Measurements from ENCODE around the gene ELL2. TPM values are rescaled to one million over a fixed set of nuclear protein-coding genes. Genes with fewer than 3 reads are reported as not detected.

ELL2 gene
- polyA plus RNA-seq, 1 experiment: 58.9 TPM

DNA sequence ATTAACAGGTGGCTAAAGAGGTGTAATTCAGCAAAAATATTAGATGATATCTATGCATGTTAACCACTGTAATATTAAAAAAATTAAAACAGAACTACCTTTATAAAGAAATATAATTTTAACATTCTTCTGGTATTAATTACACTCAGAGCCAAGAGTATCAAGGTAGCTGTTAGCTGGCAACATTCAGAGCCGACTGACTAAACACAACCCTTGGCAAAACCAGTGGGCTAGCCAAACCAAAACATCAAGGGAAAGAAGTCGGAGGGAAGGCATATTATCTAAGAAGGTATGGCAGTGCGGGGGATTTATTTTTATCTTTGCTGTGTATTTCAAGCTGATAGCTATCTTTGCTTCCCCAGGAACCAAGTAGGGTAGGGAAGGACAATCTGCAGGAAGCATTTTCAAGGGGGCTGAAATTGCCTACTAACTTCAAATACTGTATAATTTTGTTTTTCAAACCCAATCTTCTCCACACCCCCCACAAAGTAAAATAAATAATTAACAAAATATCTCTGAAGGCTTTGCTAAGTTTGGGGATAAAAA, 24.0 kb downstream of the ELL2 start:
- CTCF ChIA-PET: interaction anchor here (0.6 kb wide), 1 partner anchor 11 kb away, joined by 3 read pairs; no protein-coding TSS in a partner anchor
- TF ChIP-seq CTCF (IDR thresholded peaks at IDR 0.05; ENCODE audit: insufficient read depth, low read depth, low read length): no peak
- H3K4me3 ChIP-seq (ENCODE audit: low read depth, low read length): no peak overlapping the region
- H3K27me3 ChIP-seq (ENCODE audit: control insufficient read depth, insufficient read depth, low read length): no peaks in the 10 kb centered on the region
- POLR2A ChIA-PET: no interaction called here
- H3K36me3 ChIP-seq (ENCODE audit: control insufficient read depth, insufficient read depth, low read length): peaks cover 5% of the 10 kb centered on the region
- DNase-seq (ENCODE audit: low read depth): no peak

GRCh38 chr5:95936812-95937397, 24.7 kb downstream of the ELL2 start:
- ChIA-PET POLR2A (interaction anchor here (0.6 to 0.7 kb wide), 2 partner anchors 56 to 901 kb away, joined by 3 to 5 read pairs; no protein-coding TSS in a partner anchor), CTCF (interaction anchor here (0.5 to 1.6 kb wide), 4 partner anchors 11 to 50 kb away, joined by 3 read pairs; no protein-coding TSS in a partner anchor)
- Histone ChIP-seq H3K36me3 (ENCODE audit: control insufficient read depth, insufficient read depth, low read length) (peaks cover 5% of the 10 kb centered on the region), H3K4me3 (ENCODE audit: low read depth, low read length) (no peak overlapping the region), H3K27me3 (ENCODE audit: control insufficient read depth, insufficient read depth, low read length) (no peaks in the 10 kb centered on the region)
- TF ChIP-seq CTCF (IDR thresholded peaks at IDR 0.05; ENCODE audit: insufficient read depth, low read depth, low read length): no peak
- no peak for DNase-seq (ENCODE audit: low read depth)

- CTCF ChIA-PET: interaction anchor here (1.6 kb wide), 1 partner anchor 10 kb away, joined by 3 read pairs; no protein-coding TSS in a partner anchor
Observed at GRCh38 chr5:95935553-95936100, 26.0 kb downstream of the ELL2 start.

GRCh38 chr5:95934207-95934804, 27.3 kb downstream of the ELL2 start:
- CTCF ChIA-PET: no interaction called here
- DNase-seq (ENCODE audit: low read depth): no peak
- no peak overlapping the region for H3K4me3 ChIP-seq (ENCODE audit: low read depth, low read length)
- H3K36me3 ChIP-seq (ENCODE audit: control insufficient read depth, insufficient read depth, low read length): peaks cover 4% of the 10 kb centered on the region
- TF ChIP-seq CTCF (IDR thresholded peaks at IDR 0.05; ENCODE audit: insufficient read depth, low read depth, low read length): no peak
- H3K27me3 ChIP-seq (ENCODE audit: control insufficient read depth, insufficient read depth, low read length): no peaks in the 10 kb centered on the region
- POLR2A ChIA-PET: no interaction called here

More at GRCh38 chr5:95935553-95936100, 26.0 kb downstream of the ELL2 start:
- DNase-seq (ENCODE audit: low read depth): no peak
- POLR2A ChIA-PET: interaction anchor here (0.7 kb wide), 1 partner anchor 326 kb away, joined by 3 read pairs; no protein-coding TSS in a partner anchor
- Histone ChIP-seq H3K4me3 (ENCODE audit: low read depth, low read length) (no peak overlapping the region), H3K27me3 (ENCODE audit: control insufficient read depth, insufficient read depth, low read length) (no peaks in the 10 kb centered on the region), H3K36me3 (ENCODE audit: control insufficient read depth, insufficient read depth, low read length) (peaks cover 4% of the 10 kb centered on the region)
- TF ChIP-seq CTCF (IDR thresholded peaks at IDR 0.05; ENCODE audit: insufficient read depth, low read depth, low read length): no peak

GRCh38 chr5:95932941-95933340, 28.7 kb downstream of the ELL2 start:
- POLR2A ChIA-PET: no interaction called here
- Histone ChIP-seq H3K4me3 (ENCODE audit: low read depth, low read length) (no peak overlapping the region), H3K27me3 (ENCODE audit: control insufficient read depth, insufficient read depth, low read length) (no peaks in the 10 kb centered on the region), H3K36me3 (ENCODE audit: control insufficient read depth, insufficient read depth, low read length) (peaks cover 6% of the 10 kb centered on the region)
- CTCF ChIA-PET: interaction anchor here (0.7 kb wide), 1 partner anchor 7 kb away, joined by 3 read pairs; no protein-coding TSS in a partner anchor
- TF ChIP-seq CTCF (IDR thresholded peaks at IDR 0.05; ENCODE audit: insufficient read depth, low read depth, low read length): no peak
- DNase-seq (ENCODE audit: low read depth): no peak

Data from BJ (cell line).